Measurements from ENCODE around the gene CCR5.

Gene CCR5

GRCh38 chr3:46380471-46381221, 9.9 kb downstream of the CCR5 start:
- Histone ChIP-seq H3K4me2 (ENCODE audit: low read length) (no peak overlapping the region), H3K9me3 (ENCODE audit: low read length) (no peaks in the 10 kb centered on the region), H3K9ac (ENCODE audit: low read length) (no peak overlapping the region), H3K27ac (ENCODE audit: low read depth, low read length, poor library complexity, severe bottlenecking) (no peak overlapping the region), H3K4me3 (ENCODE audit: low read depth, low read length, poor library complexity, severe bottlenecking) (no peak overlapping the region), H3K79me2 (ENCODE audit: insufficient read depth, low read length) (no peaks in the 10 kb centered on the region), H3K4me1 (ENCODE audit: insufficient read depth, low read length, severe bottlenecking) (no peaks in the 10 kb centered on the region), H3K27me3 (ENCODE audit: insufficient read depth, low read length) (no peaks in the 10 kb centered on the region), H3F3A (ENCODE audit: insufficient read depth, low read length) (no peaks in the 10 kb centered on the region), H4K20me1 (ENCODE audit: insufficient read depth, low read length) (no peaks in the 10 kb centered on the region), H3K36me3 (ENCODE audit: insufficient read depth, low read length) (no peaks in the 10 kb centered on the region), H2AFZ (ENCODE audit: low read length) (no peak overlapping the region), H3K9me2 (ENCODE audit: low read depth, low read length) (no peaks in the 10 kb centered on the region)
- TF ChIP-seq EZH2 (IDR thresholded peaks at IDR 0.05; ENCODE audit: borderline replicate concordance, low read length) = no peak

DNA sequence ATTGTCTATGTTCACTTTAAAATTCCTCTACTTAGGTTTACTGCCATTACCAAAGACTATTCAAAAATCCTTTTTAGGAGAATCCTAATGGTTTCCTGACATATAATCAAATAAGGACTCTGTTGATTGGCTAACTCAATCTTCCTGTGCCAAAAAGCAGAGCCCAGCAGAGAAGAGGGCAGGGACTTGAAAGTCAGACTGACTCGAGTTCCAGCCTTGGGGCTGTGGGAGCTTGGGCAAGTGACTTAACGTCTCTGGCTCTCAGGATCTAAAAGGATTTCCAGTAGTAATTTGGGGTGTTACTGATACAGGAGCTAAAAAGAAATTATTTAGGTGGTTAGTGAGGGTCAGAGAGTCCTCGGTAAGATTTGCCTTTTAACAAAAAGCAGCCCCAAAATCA, 10.9 kb downstream of the CCR5 start:
- no peak overlapping the region for H3K9ac ChIP-seq (ENCODE audit: low read length)
- no peaks in the 10 kb centered on the region for H3K36me3 ChIP-seq (ENCODE audit: insufficient read depth, low read length)
- H3K9me2 ChIP-seq (ENCODE audit: low read depth, low read length) = no peaks in the 10 kb centered on the region
- no peaks in the 10 kb centered on the region for H3K9me3 ChIP-seq (ENCODE audit: low read length)
- H3F3A ChIP-seq (ENCODE audit: insufficient read depth, low read length) = no peaks in the 10 kb centered on the region
- H4K20me1 ChIP-seq (ENCODE audit: insufficient read depth, low read length) = no peaks in the 10 kb centered on the region
- no peaks in the 10 kb centered on the region for H3K79me2 ChIP-seq (ENCODE audit: insufficient read depth, low read length)
- H3K27ac ChIP-seq (ENCODE audit: low read depth, low read length, poor library complexity, severe bottlenecking) = no peak overlapping the region
- no peak overlapping the region for H2AFZ ChIP-seq (ENCODE audit: low read length)
- no peaks in the 10 kb centered on the region for H3K4me1 ChIP-seq (ENCODE audit: insufficient read depth, low read length, severe bottlenecking)
- no peak overlapping the region for H3K4me2 ChIP-seq (ENCODE audit: low read length)
- no peaks in the 10 kb centered on the region for H3K27me3 ChIP-seq (ENCODE audit: insufficient read depth, low read length)
- H3K4me3 ChIP-seq (ENCODE audit: low read depth, low read length, poor library complexity, severe bottlenecking) = no peak overlapping the region
- TF ChIP-seq CTCF (IDR thresholded peaks at IDR 0.05; ENCODE audit: low read length) (no peak), EZH2 (IDR thresholded peaks at IDR 0.05; ENCODE audit: borderline replicate concordance, low read length) (no peak)

- Histone ChIP-seq H3F3A (ENCODE audit: insufficient read depth, low read length) (no peaks in the 10 kb centered on the region), H3K79me2 (ENCODE audit: insufficient read depth, low read length) (no peaks in the 10 kb centered on the region), H3K4me2 (ENCODE audit: low read length) (no peak overlapping the region), H3K9me2 (ENCODE audit: low read depth, low read length) (no peaks in the 10 kb centered on the region), H3K4me3 (ENCODE audit: low read depth, low read length, poor library complexity, severe bottlenecking) (no peak overlapping the region), H3K4me1 (ENCODE audit: insufficient read depth, low read length, severe bottlenecking) (no peaks in the 10 kb centered on the region), H3K9me3 (ENCODE audit: low read length) (no peaks in the 10 kb centered on the region), H3K36me3 (ENCODE audit: insufficient read depth, low read length) (no peaks in the 10 kb centered on the region), H2AFZ (ENCODE audit: low read length) (no peak overlapping the region), H3K27ac (ENCODE audit: low read depth, low read length, poor library complexity, severe bottlenecking) (no peak overlapping the region), H3K9ac (ENCODE audit: low read length) (no peak overlapping the region), H4K20me1 (ENCODE audit: insufficient read depth, low read length) (no peaks in the 10 kb centered on the region), H3K27me3 (ENCODE audit: insufficient read depth, low read length) (no peaks in the 10 kb centered on the region; the same call in 1 of the 2 replicates)
- TF ChIP-seq CTCF (IDR thresholded peaks at IDR 0.05; ENCODE audit: low read length) = no peak
- TF ChIP-seq EZH2 (IDR thresholded peaks at IDR 0.05; ENCODE audit: borderline replicate concordance, low read length) = no peak
These were observed 12.6 kb downstream of the CCR5 start for GRCh38 chr3:46383211-46383950.
